Measurements from ENCODE around the gene RGS3.

RGS3 gene

DNA sequence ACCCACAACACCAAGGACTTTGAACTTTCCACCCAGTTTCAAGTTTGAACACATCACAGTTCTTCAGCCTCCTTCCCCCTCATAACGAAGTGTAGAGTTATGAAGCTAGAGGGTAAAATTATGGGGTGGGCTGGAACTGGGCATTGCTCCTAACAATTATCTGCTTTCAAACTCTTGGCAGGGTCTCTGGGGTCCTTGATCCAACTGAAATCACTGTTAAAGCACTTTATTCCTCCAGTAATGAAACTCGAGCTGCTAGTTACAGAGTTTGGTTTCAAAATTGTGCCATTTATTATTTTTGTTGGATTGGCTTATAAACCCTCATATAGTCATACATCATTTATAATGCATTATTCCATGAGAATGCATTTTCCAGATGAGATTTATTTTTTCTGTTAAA lies 158.5 kb downstream of the RGS3 start:
- no peak overlapping the region for H3K4me3 ChIP-seq (ENCODE audit: low read depth in 1 of 2, low read length in 2 of 2)
- no peaks in the 10 kb centered on the region for H3K9me3 ChIP-seq (ENCODE audit: control insufficient read depth in 1 of 2, low read length in 2 of 2)
- no peaks in the 10 kb centered on the region for H3K27me3 ChIP-seq (ENCODE audit: low read depth, low read length)
- H3K4me1 ChIP-seq (ENCODE audit: control insufficient read depth in 1 of 2, insufficient read depth in 2 of 2, low read length in 2 of 2), result peaks cover 25 to 30% of the 10 kb centered on the region in 2 donors
- peaks cover 0 to 14% of the 10 kb centered on the region in 2 donors for H3K36me3 ChIP-seq (ENCODE audit: control insufficient read depth in 1 of 2, insufficient read depth in 2 of 2, low read length in 2 of 2)
- peak overlapping the region; percentile 90 for H3K27ac ChIP-seq (ENCODE audit: low read length)

- H3K4me3 ChIP-seq (ENCODE audit: low read depth in 1 of 2, low read length in 2 of 2), result no peak overlapping the region
- H3K27ac ChIP-seq (ENCODE audit: low read length), result no peak overlapping the region
- H3K27me3 ChIP-seq (ENCODE audit: low read depth, low read length), result no peaks in the 10 kb centered on the region
- H3K4me1 ChIP-seq (ENCODE audit: control insufficient read depth in 1 of 2, insufficient read depth in 2 of 2, low read length in 2 of 2), result peaks cover 25 to 35% of the 10 kb centered on the region in 2 donors
- H3K9me3 ChIP-seq (ENCODE audit: control insufficient read depth in 1 of 2, low read length in 2 of 2), result no peaks in the 10 kb centered on the region
- H3K36me3 ChIP-seq (ENCODE audit: control insufficient read depth in 1 of 2, insufficient read depth in 2 of 2, low read length in 2 of 2), result peaks cover 0 to 14% of the 10 kb centered on the region in 2 donors
These were observed 159.3 kb downstream of the RGS3 start for GRCh38 chr9:113622600-113623400.

- H3K27ac ChIP-seq (ENCODE audit: low read length), result no peak overlapping the region
- H3K4me1 ChIP-seq (ENCODE audit: control insufficient read depth in 1 of 2, insufficient read depth in 2 of 2, low read length in 2 of 2), result peaks cover 25 to 35% of the 10 kb centered on the region in 2 donors
- no peak overlapping the region for H3K4me3 ChIP-seq (ENCODE audit: low read depth in 1 of 2, low read length in 2 of 2)
- peaks cover 0 to 14% of the 10 kb centered on the region in 2 donors for H3K36me3 ChIP-seq (ENCODE audit: control insufficient read depth in 1 of 2, insufficient read depth in 2 of 2, low read length in 2 of 2)
- H3K9me3 ChIP-seq (ENCODE audit: control insufficient read depth in 1 of 2, low read length in 2 of 2), result no peaks in the 10 kb centered on the region
- H3K27me3 ChIP-seq (ENCODE audit: low read depth, low read length), result no peaks in the 10 kb centered on the region
These were observed 160.4 kb downstream of the RGS3 start for GRCh38 chr9:113623851-113624485.

- Histone ChIP-seq H3K27me3 (ENCODE audit: low read depth, low read length) (no peaks in the 10 kb centered on the region), H3K27ac (ENCODE audit: low read length) (no peak overlapping the region), H3K4me1 (ENCODE audit: control insufficient read depth in 1 of 2, insufficient read depth in 2 of 2, low read length in 2 of 2) (peaks cover 18 to 33% of the 10 kb centered on the region in 2 donors), H3K9me3 (ENCODE audit: control insufficient read depth in 1 of 2, low read length in 2 of 2) (no peaks in the 10 kb centered on the region), H3K36me3 (ENCODE audit: control insufficient read depth in 1 of 2, insufficient read depth in 2 of 2, low read length in 2 of 2) (peaks cover 0 to 14% of the 10 kb centered on the region in 2 donors), H3K4me3 (ENCODE audit: low read depth in 1 of 2, low read length in 2 of 2) (no peak overlapping the region)
These were observed 161.2 kb downstream of the RGS3 start for GRCh38 chr9:113624721-113625120.

- Histone ChIP-seq H3K9me3 (ENCODE audit: control insufficient read depth in 1 of 2, low read length in 2 of 2) (no peaks in the 10 kb centered on the region), H3K27ac (ENCODE audit: low read length) (no peak overlapping the region), H3K4me1 (ENCODE audit: control insufficient read depth in 1 of 2, insufficient read depth in 2 of 2, low read length in 2 of 2) (peaks cover 10 to 27% of the 10 kb centered on the region in 2 donors), H3K36me3 (ENCODE audit: control insufficient read depth in 1 of 2, insufficient read depth in 2 of 2, low read length in 2 of 2) (peaks cover 0 to 14% of the 10 kb centered on the region in 2 donors), H3K4me3 (ENCODE audit: low read depth in 1 of 2, low read length in 2 of 2) (no peak overlapping the region), H3K27me3 (ENCODE audit: low read depth, low read length) (no peaks in the 10 kb centered on the region)
These were observed 162.0 kb downstream of the RGS3 start for GRCh38 chr9:113625486-113625885.

DNA sequence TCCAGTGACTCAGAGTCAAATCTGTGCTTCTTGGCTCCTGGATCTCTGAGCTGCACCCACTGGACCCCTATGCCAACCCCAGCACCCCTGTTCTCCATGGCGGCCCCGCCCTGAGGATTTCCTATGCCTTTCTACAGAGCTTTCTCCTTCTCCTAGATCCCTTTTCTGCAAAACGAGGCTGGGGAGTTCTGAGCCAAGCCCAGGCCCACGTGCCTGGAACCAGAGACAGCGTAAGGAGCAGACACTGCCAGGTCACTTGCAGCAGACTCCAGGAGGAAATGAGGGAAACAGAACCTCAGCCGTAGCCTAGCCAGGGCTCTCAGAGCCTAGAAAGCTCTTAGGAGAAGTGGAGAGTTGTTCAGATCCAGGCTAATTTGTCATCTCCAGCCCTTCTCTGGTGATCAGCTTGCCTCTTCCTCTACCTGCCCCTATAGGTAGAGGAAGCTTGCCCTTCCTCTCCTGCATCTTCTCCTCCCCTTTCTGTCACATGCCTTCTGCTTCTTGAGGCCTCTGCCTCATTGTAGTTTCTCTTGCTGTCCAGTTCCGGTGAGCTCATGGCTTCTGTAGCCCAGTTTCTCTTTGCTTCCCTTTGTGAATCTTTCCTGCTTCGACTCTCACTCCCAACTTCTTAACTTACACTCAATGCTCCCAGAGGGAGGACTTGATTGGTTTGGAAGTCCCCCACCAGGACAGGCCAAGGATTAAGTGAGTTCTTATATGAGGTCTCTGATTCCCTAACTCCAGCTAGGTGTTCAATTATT lies 163.4 kb downstream of the RGS3 start:
- Histone ChIP-seq H3K4me1 (ENCODE audit: control insufficient read depth in 1 of 2, insufficient read depth in 2 of 2, low read length in 2 of 2) (peaks cover 0 to 12% of the 10 kb centered on the region in 2 donors), H3K4me3 (ENCODE audit: low read depth in 1 of 2, low read length in 2 of 2) (no peak overlapping the region), H3K27me3 (ENCODE audit: low read depth, low read length) (no peaks in the 10 kb centered on the region), H3K36me3 (ENCODE audit: control insufficient read depth in 1 of 2, insufficient read depth in 2 of 2, low read length in 2 of 2) (peaks cover 0 to 4% of the 10 kb centered on the region in 2 donors), H3K9me3 (ENCODE audit: control insufficient read depth in 1 of 2, low read length in 2 of 2) (no peaks in the 10 kb centered on the region), H3K27ac (ENCODE audit: low read length) (peak overlapping the region; percentile 32)

DNA sequence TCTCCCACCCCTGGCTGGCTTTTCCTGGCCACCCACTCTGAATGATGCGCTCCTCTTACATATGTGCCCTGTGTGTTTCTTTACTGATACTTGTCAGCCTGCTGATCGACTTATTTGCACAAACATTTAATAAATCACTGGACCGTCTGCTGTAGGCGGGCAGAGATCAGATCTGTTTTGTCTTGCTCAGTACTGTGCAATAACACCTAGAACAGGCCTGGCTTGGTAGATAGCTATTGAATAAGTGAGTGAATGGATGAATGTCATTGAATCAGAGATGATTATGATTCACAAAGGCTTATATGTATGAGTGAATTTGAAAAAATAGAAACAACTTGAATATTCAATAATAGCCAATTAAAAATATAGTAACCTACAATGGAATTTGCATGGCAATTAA lies 165.1 kb downstream of the RGS3 start:
- Histone ChIP-seq H3K4me1 (ENCODE audit: control insufficient read depth in 1 of 2, insufficient read depth in 2 of 2, low read length in 2 of 2) (peaks cover 0 to 10% of the 10 kb centered on the region in 2 donors), H3K27ac (ENCODE audit: low read length) (no peak overlapping the region), H3K36me3 (ENCODE audit: control insufficient read depth in 1 of 2, insufficient read depth in 2 of 2, low read length in 2 of 2) (no peaks in the 10 kb centered on the region)

GRCh38 chr9:113630386-113631136 lies 167.0 kb downstream of the RGS3 start:
- Histone ChIP-seq H3K4me1 (ENCODE audit: control insufficient read depth in 1 of 2, insufficient read depth in 2 of 2, low read length in 2 of 2) (peaks cover 0 to 10% of the 10 kb centered on the region in 2 donors), H3K4me3 (ENCODE audit: low read depth in 1 of 2, low read length in 2 of 2) (no peak overlapping the region), H3K27ac (ENCODE audit: low read length) (no peak overlapping the region), H3K36me3 (ENCODE audit: control insufficient read depth in 1 of 2, insufficient read depth in 2 of 2, low read length in 2 of 2) (no peaks in the 10 kb centered on the region), H3K9me3 (ENCODE audit: control insufficient read depth in 1 of 2, low read length in 2 of 2) (no peaks in the 10 kb centered on the region), H3K27me3 (ENCODE audit: low read depth, low read length) (no peaks in the 10 kb centered on the region)

More for the DNA sequence above, 165.1 kb downstream of the RGS3 start:
- H3K27me3 ChIP-seq (ENCODE audit: low read depth, low read length), result no peaks in the 10 kb centered on the region
- H3K4me3 ChIP-seq (ENCODE audit: low read depth in 1 of 2, low read length in 2 of 2), result no peak overlapping the region
- H3K9me3 ChIP-seq (ENCODE audit: control insufficient read depth in 1 of 2, low read length in 2 of 2), result no peaks in the 10 kb centered on the region

DNA sequence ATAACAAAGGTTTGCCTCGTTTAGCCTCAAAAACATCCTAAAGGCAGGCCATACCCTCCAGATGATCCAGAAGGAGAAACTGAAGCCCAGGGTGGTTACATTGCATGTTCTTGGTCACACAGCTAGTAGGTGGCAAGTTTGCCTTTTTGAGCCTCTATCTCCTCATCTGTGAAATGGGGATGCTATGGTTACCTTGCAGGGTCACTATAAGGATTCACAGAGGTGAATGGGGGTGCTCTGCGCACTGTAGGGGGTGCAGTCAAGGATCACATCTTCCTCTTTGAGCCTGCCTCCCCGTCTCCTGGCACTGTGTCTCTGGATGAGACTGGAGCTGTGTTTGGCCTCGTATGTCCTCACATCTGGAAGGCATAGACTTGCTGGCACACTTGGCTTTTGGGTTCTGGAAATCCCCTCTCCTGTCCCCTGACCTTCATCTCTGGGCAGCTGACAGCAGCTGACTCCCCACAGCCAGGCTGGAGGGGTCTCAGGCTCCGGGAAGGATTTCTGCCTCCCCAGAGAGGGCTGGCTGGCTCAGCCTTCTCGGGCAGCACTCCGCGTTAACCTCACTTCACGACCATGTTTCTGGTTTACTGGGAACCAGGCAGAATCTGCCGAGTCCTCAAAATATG lies 167.7 kb downstream of the RGS3 start:
- Histone ChIP-seq H3K36me3 (ENCODE audit: control insufficient read depth in 1 of 2, insufficient read depth in 2 of 2, low read length in 2 of 2) (no peaks in the 10 kb centered on the region), H3K4me1 (ENCODE audit: control insufficient read depth in 1 of 2, insufficient read depth in 2 of 2, low read length in 2 of 2) (peaks cover 0 to 10% of the 10 kb centered on the region in 2 donors), H3K9me3 (ENCODE audit: control insufficient read depth in 1 of 2, low read length in 2 of 2) (no peaks in the 10 kb centered on the region), H3K27me3 (ENCODE audit: low read depth, low read length) (no peaks in the 10 kb centered on the region), H3K27ac (ENCODE audit: low read length) (no peak overlapping the region), H3K4me3 (ENCODE audit: low read depth in 1 of 2, low read length in 2 of 2) (no peak overlapping the region)

DNA sequence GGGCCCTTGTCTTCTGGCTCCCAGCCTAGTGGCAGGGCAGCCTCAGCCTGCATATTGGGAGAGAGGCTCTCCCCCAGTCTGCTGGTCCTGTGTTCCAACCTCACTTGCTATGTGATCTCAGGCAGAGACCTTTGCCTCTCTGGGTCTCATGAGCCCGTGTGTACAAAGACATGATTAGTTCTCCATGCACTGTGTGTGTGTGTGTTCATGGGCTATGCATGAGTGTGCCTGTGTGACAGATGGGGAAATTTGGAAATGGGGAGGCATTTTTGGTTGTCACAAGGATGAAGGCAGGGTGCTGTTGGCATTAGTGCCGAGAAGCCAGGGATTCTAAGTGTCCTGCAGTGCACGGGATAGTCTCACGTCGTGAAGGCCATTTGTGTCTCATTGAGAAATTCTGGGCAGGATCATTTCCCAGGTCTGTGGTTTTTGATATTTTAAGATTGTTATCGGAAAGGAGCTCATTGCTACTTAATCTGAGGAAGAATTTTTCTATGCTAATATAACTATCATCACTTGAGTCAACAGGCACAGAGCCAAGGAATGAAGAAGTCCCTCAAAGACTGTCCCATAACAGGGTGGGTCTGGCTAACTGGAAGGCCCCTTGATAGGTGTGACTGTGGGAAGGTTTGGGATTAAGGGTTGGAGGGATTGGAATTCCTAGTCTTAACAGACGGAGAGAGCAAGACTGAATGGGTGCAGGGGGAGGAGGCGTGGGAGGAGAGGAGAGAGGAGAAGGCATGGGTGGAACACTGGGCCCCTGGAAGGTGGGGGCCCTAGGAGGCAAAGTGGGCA lies 168.5 kb downstream of the RGS3 start:
- Histone ChIP-seq H3K27ac (ENCODE audit: low read length) (no peak overlapping the region), H3K9me3 (ENCODE audit: control insufficient read depth in 1 of 2, low read length in 2 of 2) (no peaks in the 10 kb centered on the region), H3K4me3 (ENCODE audit: low read depth in 1 of 2, low read length in 2 of 2) (no peak overlapping the region), H3K4me1 (ENCODE audit: control insufficient read depth in 1 of 2, insufficient read depth in 2 of 2, low read length in 2 of 2) (peaks cover 0 to 4% of the 10 kb centered on the region in 2 donors), H3K36me3 (ENCODE audit: control insufficient read depth in 1 of 2, insufficient read depth in 2 of 2, low read length in 2 of 2) (no peaks in the 10 kb centered on the region), H3K27me3 (ENCODE audit: low read depth, low read length) (no peaks in the 10 kb centered on the region)
